ENCODE data around the gene HDAC9.

GRCh38 chr7:18552316-18552916, 56.9 kb downstream of the HDAC9 start:
- TF ChIP-seq POLR2A (IDR thresholded peaks at IDR 0.05): no peak
- TF ChIP-seq CTCF (IDR thresholded peaks at IDR 0.05): no peak
